Ishikawa (cell line): Measurements from ENCODE around the gene IKZF3.

Experiments
- CEBPB ChIP-seq: IDR thresholded peaks from 2 replicates; pipeline ENCODE4 v1.6.1; 2012
- CREB1 ChIP-seq: IDR thresholded peaks from 2 replicates; pipeline ENCODE4 v1.6.1; 2012; ENCODE audit warnings: low read depth
- EGR1 ChIP-seq: IDR thresholded peaks from 2 replicates; pipeline ENCODE4 v1.6.1; 2012
- EP300 ChIP-seq: IDR thresholded peaks from 2 replicates; pipeline ENCODE4 v1.6.1; 2012; ENCODE audit warnings: borderline replicate concordance
- FOXM1 ChIP-seq: IDR thresholded peaks from 2 replicates; pipeline ENCODE4 v1.6.1; 2012; ENCODE audit warnings: low read depth, borderline replicate concordance
- NFIC ChIP-seq: IDR thresholded peaks from 2 replicates; pipeline ENCODE4 v1.6.1; 2012
- RAD21 ChIP-seq: IDR thresholded peaks from 2 replicates; pipeline ENCODE4 v1.6.1; 2012; ENCODE audit warnings: low read depth
- TAF1 ChIP-seq: IDR thresholded peaks from 2 replicates; pipeline ENCODE4 v1.6.1; 2012; ENCODE audit warnings: low read depth, mild to moderate bottlenecking
- TCF12 ChIP-seq: IDR thresholded peaks from 2 replicates; pipeline ENCODE4 v1.6.1; 2012; ENCODE audit warnings: low read depth
- TEAD4 ChIP-seq: IDR thresholded peaks from 2 replicates; pipeline ENCODE4 v1.6.1; 2012
- YY1 ChIP-seq: IDR thresholded peaks from 2 replicates; pipeline ENCODE4 v1.6.1; 2012; ENCODE audit warnings: low read depth
- ZBTB7A ChIP-seq: IDR thresholded peaks from 2 replicates; pipeline ENCODE4 v1.6.1; 2012; ENCODE audit warnings: low read depth
- TF ChIP-seq, protein P1 (sequence below): IDR thresholded peaks from 2 replicates; pipeline ENCODE4 v1.6.1; 2012; ENCODE audit warnings: low read depth, mild to moderate bottlenecking
- TF ChIP-seq, protein P2 (sequence below): IDR thresholded peaks from 2 replicates; pipeline ENCODE4 v1.6.1; 2012
- TF ChIP-seq, protein P3 (sequence below): IDR thresholded peaks from 2 replicates; pipeline ENCODE4 v1.6.1; 2012

Gene IKZF3

DNA sequence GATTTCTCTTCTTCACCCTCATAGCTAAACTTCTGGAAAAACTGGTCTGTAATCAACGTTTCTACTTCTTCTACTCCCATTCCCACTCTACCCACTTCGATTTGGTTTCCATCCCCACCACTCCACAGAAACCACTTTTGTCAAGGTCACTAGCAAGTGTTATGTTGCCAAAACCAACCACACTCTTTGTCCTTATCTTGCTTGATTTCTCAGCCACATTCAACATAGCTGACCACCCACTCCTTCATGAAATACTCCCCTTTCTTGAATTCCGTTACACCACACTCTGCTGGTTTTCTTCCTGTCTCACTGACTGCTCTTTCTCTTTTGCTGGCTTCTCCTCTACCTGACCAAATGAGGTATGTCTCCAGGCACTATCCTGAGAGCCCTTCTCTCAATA is 11.9 kb downstream of the IKZF3 start:
- TF ChIP-seq, protein P1, sequence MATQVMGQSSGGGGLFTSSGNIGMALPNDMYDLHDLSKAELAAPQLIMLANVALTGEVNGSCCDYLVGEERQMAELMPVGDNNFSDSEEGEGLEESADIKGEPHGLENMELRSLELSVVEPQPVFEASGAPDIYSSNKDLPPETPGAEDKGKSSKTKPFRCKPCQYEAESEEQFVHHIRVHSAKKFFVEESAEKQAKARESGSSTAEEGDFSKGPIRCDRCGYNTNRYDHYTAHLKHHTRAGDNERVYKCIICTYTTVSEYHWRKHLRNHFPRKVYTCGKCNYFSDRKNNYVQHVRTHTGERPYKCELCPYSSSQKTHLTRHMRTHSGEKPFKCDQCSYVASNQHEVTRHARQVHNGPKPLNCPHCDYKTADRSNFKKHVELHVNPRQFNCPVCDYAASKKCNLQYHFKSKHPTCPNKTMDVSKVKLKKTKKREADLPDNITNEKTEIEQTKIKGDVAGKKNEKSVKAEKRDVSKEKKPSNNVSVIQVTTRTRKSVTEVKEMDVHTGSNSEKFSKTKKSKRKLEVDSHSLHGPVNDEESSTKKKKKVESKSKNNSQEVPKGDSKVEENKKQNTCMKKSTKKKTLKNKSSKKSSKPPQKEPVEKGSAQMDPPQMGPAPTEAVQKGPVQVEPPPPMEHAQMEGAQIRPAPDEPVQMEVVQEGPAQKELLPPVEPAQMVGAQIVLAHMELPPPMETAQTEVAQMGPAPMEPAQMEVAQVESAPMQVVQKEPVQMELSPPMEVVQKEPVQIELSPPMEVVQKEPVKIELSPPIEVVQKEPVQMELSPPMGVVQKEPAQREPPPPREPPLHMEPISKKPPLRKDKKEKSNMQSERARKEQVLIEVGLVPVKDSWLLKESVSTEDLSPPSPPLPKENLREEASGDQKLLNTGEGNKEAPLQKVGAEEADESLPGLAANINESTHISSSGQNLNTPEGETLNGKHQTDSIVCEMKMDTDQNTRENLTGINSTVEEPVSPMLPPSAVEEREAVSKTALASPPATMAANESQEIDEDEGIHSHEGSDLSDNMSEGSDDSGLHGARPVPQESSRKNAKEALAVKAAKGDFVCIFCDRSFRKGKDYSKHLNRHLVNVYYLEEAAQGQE, result no peak
- TF ChIP-seq CREB1 (no peak), ZBTB7A (no peak), NFIC (no peak), RAD21 (no peak), FOXM1 (no peak), YY1 (no peak), EP300 (no peak), CEBPB (no peak), TAF1 (no peak)
- TF ChIP-seq, protein P2, sequence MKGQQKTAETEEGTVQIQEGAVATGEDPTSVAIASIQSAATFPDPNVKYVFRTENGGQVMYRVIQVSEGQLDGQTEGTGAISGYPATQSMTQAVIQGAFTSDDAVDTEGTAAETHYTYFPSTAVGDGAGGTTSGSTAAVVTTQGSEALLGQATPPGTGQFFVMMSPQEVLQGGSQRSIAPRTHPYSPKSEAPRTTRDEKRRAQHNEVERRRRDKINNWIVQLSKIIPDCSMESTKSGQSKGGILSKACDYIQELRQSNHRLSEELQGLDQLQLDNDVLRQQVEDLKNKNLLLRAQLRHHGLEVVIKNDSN, result no peak

DNA sequence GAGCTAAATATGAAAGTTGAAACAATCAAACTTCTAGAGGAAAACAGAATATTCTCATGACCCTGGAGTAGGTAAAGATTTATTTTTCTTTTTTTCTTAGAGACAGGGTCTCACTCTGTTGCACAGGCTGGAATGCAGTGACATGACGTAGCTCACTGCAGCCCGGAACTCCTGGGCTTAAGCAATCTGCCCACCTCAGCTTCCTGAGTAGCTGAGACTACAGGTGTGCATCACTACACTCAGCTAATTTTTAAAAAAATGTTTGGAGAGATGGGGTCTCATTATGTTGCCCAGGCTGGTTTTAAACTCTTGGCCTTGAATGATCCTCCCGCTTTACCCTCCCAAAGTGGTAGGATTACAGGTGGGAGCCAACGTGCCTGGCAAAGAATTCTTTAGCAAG is 15.5 kb downstream of the IKZF3 start:
- TF ChIP-seq TCF12 (no peak), FOXM1 (no peak), CREB1 (no peak), EGR1 (no peak), TAF1 (no peak), ZBTB7A (no peak)
- TF ChIP-seq, protein P2, result no peak
- TF ChIP-seq, protein P1, result no peak
- TF ChIP-seq, protein P3, sequence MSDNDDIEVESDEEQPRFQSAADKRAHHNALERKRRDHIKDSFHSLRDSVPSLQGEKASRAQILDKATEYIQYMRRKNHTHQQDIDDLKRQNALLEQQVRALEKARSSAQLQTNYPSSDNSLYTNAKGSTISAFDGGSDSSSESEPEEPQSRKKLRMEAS, result no peak

DNA sequence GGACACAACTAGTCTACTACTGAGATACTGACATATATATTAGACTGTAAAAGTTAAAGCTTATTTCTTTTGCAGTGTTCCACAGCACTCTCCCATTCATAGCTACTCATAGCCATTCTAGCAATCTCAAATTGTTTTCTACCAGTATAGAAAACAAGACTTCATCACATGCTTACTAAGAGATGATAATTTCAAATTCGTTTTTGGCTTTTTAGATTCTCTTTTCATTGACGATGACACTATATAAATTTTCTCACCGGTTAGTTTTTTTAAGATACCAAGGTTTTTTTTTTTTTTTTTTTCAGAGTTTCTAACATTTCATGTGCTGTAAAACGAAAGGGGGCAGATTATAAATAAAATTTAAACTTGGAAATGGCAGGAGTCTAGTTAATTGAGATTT is 17.9 kb downstream of the IKZF3 start:
- TF ChIP-seq, protein P3, result no peak
- no peak for TF ChIP-seq NFIC
- TF ChIP-seq EGR1, result no peak
- TF ChIP-seq, protein P2, result no peak
- no peak for TF ChIP-seq FOXM1
- TF ChIP-seq CEBPB, result no peak
- no peak for TF ChIP-seq TCF12
- TF ChIP-seq, protein P1, result no peak
- no peak for TF ChIP-seq TAF1
- TF ChIP-seq RAD21, result no peak
- TF ChIP-seq EP300, result no peak
- no peak for TF ChIP-seq ZBTB7A
- TF ChIP-seq TEAD4, result no peak
- TF ChIP-seq YY1, result no peak
- TF ChIP-seq CREB1, result no peak

DNA sequence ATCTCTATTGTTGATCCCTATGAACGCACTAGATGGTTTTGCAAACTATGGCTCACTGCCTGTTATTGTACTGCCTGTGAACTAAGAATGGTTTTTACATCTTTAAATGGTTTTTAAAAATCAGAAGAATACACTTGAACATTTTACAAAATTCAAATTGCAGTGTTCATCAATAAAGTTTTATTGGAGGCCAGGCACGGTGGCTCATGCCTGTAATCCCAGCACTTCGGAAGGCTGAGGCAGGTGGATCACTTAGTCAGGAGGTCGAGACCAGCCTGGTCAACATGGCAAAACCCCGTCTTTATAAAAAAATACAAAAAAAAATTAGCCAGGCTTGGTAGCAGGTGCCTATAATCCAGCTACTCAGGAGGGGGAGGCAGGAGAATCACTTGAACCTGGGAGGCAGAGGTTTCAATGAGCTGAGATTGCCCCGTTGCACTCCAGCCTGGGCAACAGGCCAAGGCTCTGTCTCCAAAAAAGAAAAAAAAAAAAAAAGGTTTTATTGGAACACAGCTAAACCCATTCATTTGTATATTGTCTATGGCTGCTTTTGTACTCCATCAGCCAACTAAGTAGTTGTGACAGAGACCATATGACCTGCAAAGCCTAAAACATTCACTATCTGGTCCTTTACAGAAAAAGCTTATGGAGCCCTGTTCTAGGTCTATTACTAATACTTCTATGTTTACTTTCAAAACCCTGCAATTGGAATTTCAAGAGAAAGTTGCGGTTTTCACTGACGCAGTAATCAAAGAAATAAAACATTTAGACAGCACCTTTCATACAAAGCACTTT is 18.9 kb downstream of the IKZF3 start:
- TF ChIP-seq RAD21 (no peak), CREB1 (no peak), TAF1 (no peak), NFIC (no peak), TCF12 (no peak), YY1 (no peak), EP300 (no peak), ZBTB7A (no peak), EGR1 (no peak), CEBPB (no peak), TEAD4 (no peak), FOXM1 (no peak)
- TF ChIP-seq, protein P2, result no peak
- TF ChIP-seq, protein P1, result no peak
- TF ChIP-seq, protein P3, result no peak
